IPS DF 19.7 (cell line): Measurements from ENCODE around the gene THRA.

ENCODE experiments used
- DNase-seq: peaks from one replicate; pipeline ENCODE4 v3.0.0-alpha.2; 2013; ENCODE audit warnings: low read depth, low spot score

THRA gene

GRCh38 chr17:40062329-40063186 lies at the start of gene THRA:
Gene THRA (plus strand): TSS chr17:40062965. CDS start chr17:40074489, 11,524 bp downstream.
- no peak for DNase-seq

GRCh38 chr17:40014375-40014980 lies 48.3 kb upstream of the THRA start:
- DNase-seq = no peak

- no peak for DNase-seq
Measured at GRCh38 chr17:40015005-40015997, 47.5 kb upstream of the THRA start, which contains the start of gene CSF3. Gene CSF3 (plus strand): TSS chr17:40015440. CDS start chr17:40015475, 35 bp downstream.

- no peak for DNase-seq
Measured at GRCh38 chr17:40015998-40016985, 46.5 kb upstream of the THRA start.

- no peak for DNase-seq
Measured at GRCh38 chr17:40017422-40018080, 45.2 kb upstream of the THRA start.

GRCh38 chr17:40018211-40019121 lies 44.3 kb upstream of the THRA start:
- DNase-seq = no peak

GRCh38 chr17:40019140-40019991 lies 43.4 kb upstream of the THRA start:
- DNase-seq = no peak

- no peak for DNase-seq
Measured at GRCh38 chr17:40020146-40020545, 42.6 kb upstream of the THRA start.

- DNase-seq = no peak
Measured at GRCh38 chr17:40021451-40021971, 41.3 kb upstream of the THRA start.

GRCh38 chr17:40022497-40022896 lies 40.3 kb upstream of the THRA start:
- DNase-seq = no peak

GRCh38 chr17:40022961-40023541 lies 39.7 kb upstream of the THRA start:
- no peak for DNase-seq

GRCh38 chr17:40023590-40024292 lies 39.0 kb upstream of the THRA start:
- no peak for DNase-seq

- no peak for DNase-seq
Measured at GRCh38 chr17:40024901-40025300, 37.9 kb upstream of the THRA start.

- DNase-seq = no peak
Measured at GRCh38 chr17:40025559-40025958, 37.2 kb upstream of the THRA start.

- no peak for DNase-seq
Measured at GRCh38 chr17:40025991-40026815, 36.6 kb upstream of the THRA start.
